Measurements from ENCODE around the gene PKD2L1. TPM values are rescaled to one million over a fixed set of nuclear protein-coding genes. Genes with fewer than 3 reads are reported as not detected.

Gene PKD2L1
- total RNA-seq, result not detected in 2 replicates

GRCh38 chr10:100330079-100330478 is at the start of gene PKD2L1:
Gene PKD2L1 (minus strand): TSS chr10:100330228. CDS start chr10:100330103, 125 bp downstream.

GRCh38 chr10:100346765-100347567 is 16.9 kb upstream of the PKD2L1 start, which contains the start of gene SCD:
Gene SCD (plus strand): TSS chr10:100347233. CDS start chr10:100347505, 272 bp downstream.

GRCh38 chr10:100286051-100287033 is 43.7 kb downstream of the PKD2L1 start, which contains the start of gene BLOC1S2:
Gene BLOC1S2 (minus strand): TSS chr10:100286680. CDS start chr10:100286659, 21 bp downstream.

GRCh38 chr10:100267239-100268104 is 62.6 kb downstream of the PKD2L1 start, which contains the start of gene CWF19L1:
Gene CWF19L1 (minus strand): TSS chr10:100267638. CDS start chr10:100267593, 45 bp downstream.

Small RNA genes within 50 kb of the gene (small RNA-seq; reads per million reads assigned to genes)
- not detected for gene RNU6-422P

Other genes starting within 250 kb of the PKD2L1 start
- gene CPN1, start 248.4 kb downstream of the PKD2L1 start, total RNA-seq, result not detected in 2 replicates
- 17.7 and 19.6 TPM in 2 replicates for gene ERLIN1, start 144.2 kb downstream of the PKD2L1 start, total RNA-seq
- 11.8 and 14.1 TPM in 2 replicates for gene CHUK, start 100.6 kb downstream of the PKD2L1 start, total RNA-seq
- 16.1 and 27.1 TPM in 2 replicates for gene CWF19L1, start 62.6 kb downstream of the PKD2L1 start, total RNA-seq
- gene BLOC1S2, start 43.5 kb downstream of the PKD2L1 start, total RNA-seq, result 32.2 and 52.2 TPM in 2 replicates
- gene SCD, start 17.0 kb upstream of the PKD2L1 start, total RNA-seq, result 12.2 and 247 TPM in 2 replicates
- gene WNT8B, start 132.8 kb upstream of the PKD2L1 start, total RNA-seq, result not detected in 2 replicates
- gene SEC31B, start 189.6 kb upstream of the PKD2L1 start, total RNA-seq, result 2.6 and 3.5 TPM in 2 replicates
- 80.9 and 139 TPM in 2 replicates for gene NDUFB8, start 199.6 kb upstream of the PKD2L1 start, total RNA-seq
- 15.7 and 17.6 TPM in 2 replicates for gene HIF1AN, start 205.7 kb upstream of the PKD2L1 start, total RNA-seq

Measured in placental epithelial cell (primary cell).